Measurements from ENCODE around the gene NFATC3.
A peak's percentile ranks its signal among the peaks of the same experiment; 100 is the strongest.

Gene NFATC3

DNA sequence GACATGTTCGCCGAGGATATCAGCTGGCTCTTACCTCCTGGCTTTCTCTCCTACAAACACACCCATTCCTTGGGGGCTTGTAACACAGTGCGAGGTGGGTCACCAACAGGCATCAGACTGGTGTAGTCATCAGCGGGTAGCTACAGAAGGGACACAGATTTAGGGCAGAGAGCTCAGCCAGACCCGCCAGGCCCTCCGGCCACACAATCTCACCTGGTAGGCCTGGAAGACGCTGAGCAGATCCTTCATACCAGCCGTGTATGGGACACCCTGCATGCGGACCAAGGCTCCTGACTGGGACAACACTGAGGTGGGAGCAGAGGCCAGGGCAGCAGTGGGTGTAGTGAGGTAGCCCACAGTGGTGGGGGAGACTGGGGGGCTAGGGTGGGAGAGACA is 145.0 kb downstream of the NFATC3 start:
- DNase-seq (ENCODE audit: low read depth in 2 of 2) = no peak

DNA sequence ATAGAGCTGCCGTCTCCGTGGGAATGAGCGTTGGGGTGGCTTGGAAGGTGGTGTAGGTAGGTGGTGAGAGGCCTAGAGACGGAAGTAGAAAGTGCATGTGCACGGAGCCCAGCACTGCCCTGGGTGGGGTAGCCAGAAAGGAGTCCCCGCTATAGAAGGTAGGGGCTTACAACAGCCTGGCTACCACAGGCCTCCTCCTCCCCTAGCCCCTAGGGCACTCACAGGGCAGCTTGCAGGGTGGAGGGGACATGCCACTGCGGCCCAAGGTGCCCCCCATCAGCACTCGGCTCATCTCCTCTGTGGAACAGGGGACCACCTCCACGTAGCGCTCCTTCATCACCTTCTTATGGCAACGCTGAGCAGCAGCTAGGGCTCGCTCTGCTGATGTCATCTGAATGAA is 145.8 kb downstream of the NFATC3 start:
- no peak for DNase-seq (ENCODE audit: low read depth in 2 of 2)

DNA sequence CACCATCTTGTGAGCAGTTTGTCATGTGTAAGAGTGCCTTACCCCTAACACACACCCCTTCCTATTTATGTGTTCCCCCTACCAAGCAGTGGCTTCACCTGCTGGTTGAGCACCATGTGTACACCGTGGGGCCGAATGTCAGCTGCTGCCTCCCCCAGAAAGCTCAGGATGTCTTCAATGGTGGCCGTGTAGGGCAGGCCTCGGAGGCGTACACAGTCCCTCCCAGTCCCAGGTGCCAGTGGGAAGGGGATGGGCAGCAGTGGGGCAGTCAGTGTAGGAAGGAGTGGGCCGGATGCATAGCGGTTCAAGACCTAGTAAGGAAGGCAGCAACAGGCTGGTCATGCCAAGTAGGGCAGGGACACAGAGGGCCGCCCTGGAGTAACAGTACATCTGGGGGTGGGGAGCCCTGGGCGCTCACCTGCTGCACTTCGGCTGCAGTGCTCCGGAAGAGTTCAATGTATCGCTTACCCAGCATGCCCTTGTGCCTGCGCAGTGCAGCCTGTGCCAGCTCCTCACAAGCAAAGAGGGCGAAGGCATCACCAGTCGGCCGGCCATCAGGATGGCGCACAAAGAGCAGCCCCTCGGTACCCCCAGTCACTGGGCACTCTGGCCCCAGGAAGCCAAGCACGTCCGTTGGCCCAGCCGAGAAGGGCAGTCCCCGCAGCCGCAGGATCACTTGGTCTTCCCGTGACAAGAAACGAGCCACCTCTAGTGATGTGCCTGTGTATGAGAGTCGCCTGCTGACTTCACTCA is 146.4 kb downstream of the NFATC3 start:
- no peak for DNase-seq (ENCODE audit: low read depth in 2 of 2)

DNA sequence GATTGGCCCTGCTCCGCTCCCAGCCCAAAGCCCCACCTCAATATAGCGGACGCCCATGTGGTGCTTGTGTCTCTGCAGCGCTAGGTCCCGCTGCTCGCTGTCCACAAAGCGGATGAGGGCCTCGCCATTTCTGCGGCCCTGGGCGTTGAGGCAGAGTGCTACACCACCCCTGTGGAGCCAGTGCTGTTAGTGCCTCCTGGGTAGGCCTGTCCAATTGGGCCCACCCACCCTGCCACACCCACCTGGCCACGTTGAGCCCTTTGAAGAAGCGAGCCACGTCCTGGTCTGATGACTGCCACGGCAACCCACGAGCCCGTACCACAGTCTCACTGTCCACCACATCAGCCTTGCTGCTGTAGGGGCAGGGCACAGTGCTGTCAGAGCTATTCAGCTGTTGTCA is 147.2 kb downstream of the NFATC3 start:
- no peak for DNase-seq (ENCODE audit: low read depth in 2 of 2)

DNA sequence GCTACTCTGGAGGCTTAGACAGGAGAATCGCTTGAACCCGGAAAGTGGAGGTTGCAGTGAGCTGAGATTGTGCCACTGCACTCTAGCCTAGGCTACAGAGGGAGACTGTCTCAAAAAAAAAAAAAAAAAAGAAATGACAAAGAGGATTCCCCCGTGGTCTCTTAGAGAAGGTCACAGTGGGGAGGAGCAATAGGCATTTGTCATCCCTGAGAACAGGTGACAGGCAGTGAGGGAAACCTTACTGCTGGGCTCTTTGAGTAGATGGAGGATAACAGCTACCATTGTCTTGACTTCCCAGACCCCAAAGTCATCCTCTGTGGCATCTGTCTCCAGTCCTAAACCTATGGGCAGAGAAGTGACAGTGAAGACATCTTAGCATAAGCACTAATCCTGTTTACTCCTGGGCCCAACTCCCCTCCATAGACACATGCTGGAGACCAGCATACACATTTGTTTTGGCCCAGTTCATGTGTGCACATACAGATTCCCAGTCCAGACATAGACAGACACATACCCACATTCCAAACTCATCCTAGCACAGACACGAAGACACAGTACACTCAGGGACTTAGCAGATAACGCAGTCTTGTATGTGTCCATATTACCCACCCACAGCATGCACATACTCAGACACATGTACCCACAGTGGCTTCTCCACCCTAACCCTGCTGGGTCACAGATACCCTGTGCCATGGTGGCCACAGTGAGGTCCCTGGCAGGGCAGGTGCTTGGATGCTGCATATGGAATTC is 148.1 kb downstream of the NFATC3 start:
- no peak for DNase-seq (ENCODE audit: low read depth in 2 of 2)

DNA sequence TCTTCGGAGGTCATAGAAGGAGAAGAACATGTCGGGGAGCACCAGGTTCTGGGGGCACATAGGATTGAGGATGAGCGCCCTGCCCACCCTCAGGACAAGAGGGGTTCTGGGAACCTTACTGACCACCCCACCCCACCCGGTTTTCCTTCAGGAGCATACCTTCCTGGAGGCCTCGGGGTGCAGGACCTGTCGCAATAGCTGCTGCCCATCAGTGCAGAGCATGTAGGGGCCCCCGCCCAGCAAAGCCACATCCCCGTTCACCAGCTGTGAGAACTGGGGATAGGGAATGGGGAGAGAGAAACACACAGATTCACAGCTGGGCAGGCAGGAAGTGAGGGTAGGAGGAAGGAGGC is 148.6 kb downstream of the NFATC3 start:
- DNase-seq (ENCODE audit: low read depth in 2 of 2) = no peak

DNA sequence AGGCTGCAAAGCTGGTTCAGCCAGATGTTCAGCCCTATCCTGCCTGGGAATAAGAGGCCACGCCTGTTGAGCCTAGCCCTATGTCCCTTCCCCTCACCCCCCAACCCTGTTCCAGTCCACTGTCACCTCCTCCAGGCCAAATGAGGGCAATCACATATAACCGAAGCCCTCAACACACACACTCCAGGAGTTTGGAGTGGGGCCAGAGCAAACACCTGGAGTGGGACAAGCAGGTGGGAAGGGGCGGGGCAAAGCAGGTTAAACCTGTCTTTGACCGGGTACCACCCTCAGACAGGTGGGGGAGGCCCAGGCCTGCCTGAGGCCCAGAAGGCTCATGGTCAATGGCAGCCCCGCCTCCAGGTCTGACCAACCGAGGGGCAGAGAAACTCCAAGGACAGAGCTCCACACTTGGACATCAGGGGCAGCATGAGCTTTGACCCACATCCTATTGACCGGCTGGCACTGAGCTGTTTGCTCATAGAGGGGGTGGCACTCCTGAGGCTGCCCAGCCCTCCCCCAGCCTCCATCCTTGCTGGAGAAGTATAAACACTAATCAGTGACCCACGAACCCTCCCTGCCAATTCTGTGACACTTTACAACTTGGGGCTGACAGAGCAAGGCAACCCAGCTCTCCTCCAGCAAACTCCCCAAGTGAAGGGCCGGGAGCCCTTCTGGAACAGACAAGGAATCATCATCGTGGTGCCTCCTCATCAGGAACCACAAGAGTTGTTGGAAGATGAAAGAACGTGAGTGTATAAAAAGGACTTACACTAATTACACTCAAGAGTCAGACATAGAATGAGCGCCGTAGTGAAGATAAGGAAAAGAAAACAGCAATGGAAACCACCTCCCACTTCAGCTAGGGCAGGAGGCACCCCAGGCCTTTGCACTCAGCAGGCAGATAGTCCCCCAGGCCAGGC is 149.3 kb downstream of the NFATC3 start:
- no peak for DNase-seq (ENCODE audit: low read depth in 2 of 2)

DNA sequence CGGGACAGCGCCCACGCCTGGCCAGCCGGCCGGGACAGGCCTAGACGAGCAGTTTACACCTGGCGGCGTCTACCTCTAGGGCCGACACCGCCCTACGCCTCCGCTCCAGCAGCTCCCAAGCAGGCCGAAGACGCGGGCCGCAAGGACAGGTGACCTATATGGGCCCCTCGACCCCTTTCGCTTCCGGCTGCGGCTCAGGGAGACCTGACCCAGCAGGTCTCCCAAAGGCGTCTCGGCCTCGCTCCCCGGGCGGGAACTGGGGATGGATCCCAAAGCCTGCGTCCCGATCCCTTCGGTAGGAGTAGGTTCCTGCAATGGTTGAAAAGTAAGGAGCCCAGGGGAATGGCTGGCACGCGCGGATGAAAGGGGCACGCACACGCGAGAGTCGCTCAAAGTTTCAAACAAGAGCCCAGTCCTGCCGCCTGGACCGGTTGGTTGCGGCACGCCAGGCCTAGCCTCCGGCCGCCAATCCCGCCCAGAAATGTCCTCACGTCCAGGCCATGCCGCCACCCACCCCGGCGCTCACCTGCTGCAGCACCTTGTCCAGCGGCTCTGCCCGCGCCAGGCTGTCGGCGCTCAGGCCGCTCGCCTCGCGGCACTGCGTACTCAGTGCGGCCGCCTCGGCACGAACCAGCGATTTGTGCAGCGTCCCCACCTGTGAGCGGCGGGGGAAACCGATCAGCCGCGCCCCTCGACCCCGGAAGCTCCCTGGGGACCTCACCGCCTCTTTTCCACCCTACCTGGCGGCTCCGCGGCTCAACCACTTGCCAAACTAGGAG is 150.1 kb downstream of the NFATC3 start:
- DNase-seq (ENCODE audit: low read depth in 2 of 2) = no peak

DNA sequence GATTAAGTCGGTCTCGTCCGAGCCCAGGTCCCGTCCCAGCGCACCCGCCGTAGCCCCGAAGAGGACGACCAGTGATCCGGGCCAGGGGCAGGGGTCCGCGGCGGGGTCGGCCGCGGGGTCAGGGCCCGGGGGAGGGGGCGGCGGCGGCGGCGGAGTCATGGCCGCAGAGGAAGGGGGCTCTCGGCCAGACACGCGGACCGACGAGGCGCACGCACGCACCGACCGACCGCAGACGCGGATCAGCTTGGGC is 150.6 kb downstream of the NFATC3 start, which contains the start of gene ESRP2:
Gene ESRP2 (minus strand): TSS at position 241 of the 250 bp plus-strand sequence. CDS start 82 bp downstream, at position 159.
- no peak for DNase-seq (ENCODE audit: low read depth in 2 of 2)

DNA sequence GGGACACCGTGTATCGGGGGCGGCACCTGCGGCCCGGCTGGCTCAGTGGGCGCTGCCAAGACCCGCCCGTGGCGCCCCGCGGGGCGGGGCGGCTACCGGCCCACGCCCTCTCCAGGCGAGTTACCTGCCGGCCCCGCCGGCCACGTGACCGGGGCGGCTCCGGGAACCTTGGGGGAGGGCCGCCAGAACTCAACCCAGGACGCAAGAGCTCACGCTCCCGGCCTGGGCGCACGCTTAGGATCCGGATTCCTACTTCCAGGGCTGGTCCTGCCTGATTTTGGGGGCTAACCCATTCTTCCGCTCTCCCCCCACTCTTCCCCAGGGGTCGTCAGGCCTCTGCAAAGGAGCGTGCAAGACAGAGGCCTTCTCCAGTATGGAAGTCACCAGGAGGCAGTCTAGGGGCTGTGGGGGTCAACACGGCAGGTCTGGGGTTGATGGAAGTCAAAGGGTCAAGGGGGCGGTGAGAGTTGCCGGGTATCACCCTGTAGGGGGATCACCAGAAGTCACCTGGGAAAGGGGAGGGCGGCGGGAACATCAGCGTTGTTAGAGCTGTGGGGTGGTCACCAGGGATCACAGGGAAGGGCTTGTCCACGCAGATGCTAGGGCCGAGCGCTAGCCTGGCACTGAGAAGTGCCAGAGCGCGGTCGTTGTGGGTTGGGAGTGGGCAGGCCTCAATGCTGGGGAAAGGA is 151.1 kb downstream of the NFATC3 start:
- DNase-seq (ENCODE audit: low read depth in 2 of 2) = peak in 1 of 2 donors; percentile 20

DNA sequence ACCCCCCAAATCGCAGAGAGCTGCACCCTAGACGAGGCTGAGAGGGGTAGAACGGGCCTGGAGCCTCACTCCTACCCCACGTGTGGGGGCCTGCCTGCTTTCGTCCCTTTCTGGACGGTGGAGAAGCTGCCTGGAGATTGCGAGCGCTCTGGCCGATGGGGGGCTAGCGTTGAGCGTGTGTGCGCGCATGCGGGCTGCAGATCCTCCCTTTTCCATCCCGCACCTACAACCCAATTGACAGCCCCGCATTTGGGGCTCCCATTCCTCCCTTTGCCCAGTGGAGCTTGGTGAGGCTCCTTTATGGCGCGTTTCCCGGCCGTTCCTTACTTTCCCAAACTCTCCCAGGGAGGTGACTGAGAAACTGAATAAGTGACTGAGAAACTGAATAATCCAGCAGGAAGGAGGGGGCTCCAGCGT is 151.7 kb downstream of the NFATC3 start:
- DNase-seq (ENCODE audit: low read depth in 2 of 2) = no peak

DNA sequence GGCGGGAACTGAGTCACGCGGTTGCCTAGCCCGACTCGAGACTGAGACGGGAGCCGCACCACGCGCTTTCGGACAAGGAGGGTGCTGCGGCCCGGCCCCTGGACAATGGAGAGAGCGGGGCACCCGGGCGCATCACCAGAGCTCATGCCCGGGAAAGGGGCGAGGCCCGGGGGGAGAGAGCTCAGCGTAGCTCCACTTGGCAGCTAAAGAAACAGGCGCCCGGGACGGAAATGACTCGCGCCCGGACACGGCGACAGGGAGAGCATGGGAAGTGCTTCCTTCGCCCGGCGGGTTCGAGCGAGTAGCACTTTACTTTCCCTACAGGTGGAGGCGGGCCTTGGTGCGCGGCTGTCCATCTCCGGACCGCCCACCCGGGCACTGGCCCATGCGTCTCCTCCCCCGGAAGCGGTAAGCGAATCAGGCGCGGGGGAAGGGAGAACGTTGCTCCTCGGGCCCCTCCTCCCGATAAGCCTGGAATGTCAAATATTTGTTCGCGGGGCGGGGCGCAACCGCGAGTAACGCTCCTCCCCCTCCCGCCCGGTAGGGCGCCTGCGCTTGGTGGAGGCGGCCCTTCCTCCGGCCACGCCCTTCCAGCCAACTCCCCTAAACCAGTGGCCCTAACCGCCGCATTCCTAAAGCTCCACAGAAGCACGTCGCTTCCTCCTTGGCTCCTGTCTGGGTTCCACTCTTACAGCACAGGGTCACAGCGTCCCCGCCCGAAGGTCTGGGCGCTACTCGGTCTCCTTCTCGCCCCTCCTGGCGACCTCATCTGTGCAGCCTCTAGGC is 152.3 kb downstream of the NFATC3 start:
- DNase-seq (ENCODE audit: low read depth in 2 of 2) = peak; percentile 77 to 78

DNA sequence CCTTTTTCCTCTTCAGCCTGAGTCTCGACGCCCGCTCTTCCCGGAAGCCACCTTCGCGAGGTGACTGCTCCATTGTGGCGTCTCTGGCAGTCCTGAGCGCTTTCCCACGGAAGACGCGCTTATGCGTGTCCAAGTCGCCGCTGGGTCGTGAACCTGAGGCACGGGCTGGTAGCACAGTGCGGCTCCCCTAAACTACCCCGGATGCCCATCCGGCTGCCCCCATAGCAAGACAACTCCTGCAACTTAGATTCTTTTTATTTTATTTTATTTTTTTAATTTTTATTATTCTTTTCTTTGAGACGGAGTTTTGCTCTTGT is 152.8 kb downstream of the NFATC3 start:
- DNase-seq (ENCODE audit: low read depth in 2 of 2) = no peak

DNA sequence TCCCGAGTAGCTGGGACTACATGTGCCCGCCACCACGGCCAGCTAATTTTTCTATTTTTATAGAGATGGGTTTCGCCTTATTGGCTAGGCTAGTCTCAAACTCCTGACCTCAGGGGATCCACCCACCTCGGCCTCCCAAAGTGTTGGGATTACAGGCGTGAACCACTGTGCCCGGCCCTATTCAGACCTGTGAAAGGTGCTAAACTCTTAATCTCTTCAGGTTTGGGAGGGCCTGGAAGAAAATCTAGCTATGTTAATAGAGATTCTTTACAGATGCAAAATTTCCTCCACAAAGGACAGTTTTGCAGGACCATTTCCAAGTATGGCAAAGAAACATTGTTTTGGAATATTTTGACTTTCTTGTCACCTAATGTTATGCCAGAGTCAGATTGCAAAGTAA is 156.9 kb downstream of the NFATC3 start:
- no peak for DNase-seq (ENCODE audit: low read depth in 2 of 2)

DNA sequence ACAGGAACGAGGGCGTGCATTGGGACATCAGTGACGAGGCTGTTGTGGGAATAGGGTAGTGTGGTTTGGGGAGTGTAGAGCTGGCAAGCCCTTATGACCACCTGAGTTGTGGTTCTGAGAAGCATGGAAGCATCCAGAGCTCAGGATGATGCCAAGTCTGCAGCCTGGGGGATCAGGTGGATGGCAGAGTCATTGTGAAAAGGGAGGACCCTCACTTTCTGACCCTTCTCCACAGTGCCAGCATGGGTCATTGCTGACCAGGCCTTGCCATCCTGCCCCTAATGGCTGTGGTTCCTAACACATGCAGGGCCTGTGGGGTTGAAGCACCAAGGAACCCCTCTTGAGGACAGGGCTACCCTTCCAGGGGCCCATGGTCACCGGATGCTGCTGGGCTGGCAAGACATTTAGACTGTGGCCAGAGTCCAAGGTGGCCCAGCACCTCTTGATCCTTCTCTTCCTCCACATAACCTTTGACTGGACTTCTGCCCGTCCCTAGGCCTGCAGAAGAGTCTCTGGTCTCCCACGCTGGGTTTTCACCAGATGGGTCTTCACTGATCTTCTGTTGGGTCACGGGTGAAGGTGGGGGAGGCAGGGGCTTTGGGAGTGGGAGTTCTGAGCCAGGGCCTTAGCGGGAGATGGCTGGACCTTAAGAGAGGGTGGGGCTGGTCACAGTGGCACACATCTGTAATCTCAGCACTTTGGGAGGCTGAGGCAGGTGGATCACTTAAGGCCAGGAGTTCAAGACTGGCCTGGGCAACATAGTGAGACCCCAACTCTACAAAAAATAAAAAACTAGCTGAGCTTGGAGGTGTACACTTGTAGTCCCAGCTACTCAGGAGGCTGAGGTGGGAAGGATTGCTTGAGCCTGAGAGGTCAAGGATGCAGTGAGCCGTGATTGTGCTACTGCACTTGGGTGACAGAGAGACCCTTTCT is 158.0 kb downstream of the NFATC3 start:
- DNase-seq (ENCODE audit: low read depth in 2 of 2) = no peak

DNA sequence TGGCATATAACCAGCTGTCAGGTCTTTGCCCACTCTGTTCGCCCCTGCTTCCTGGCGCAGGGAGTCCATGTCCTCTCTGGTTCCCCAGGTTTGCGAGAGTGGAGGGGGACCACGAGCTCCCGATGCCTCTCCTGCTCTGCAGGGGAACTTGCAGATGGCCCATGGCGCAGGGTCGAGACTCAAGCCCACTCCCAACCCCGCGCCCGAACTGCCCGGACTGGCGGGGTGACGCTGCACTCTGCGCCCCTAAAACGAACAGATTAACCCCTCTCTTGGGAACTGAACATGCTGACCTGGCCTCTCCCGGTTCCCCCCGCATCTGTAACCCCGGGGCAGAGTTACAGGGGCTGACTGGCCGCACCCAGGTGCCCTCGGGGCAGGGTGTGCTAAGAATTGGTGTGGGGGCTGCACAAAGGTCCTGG is 159.3 kb downstream of the NFATC3 start:
- no peak for DNase-seq (ENCODE audit: low read depth in 2 of 2)

DNA sequence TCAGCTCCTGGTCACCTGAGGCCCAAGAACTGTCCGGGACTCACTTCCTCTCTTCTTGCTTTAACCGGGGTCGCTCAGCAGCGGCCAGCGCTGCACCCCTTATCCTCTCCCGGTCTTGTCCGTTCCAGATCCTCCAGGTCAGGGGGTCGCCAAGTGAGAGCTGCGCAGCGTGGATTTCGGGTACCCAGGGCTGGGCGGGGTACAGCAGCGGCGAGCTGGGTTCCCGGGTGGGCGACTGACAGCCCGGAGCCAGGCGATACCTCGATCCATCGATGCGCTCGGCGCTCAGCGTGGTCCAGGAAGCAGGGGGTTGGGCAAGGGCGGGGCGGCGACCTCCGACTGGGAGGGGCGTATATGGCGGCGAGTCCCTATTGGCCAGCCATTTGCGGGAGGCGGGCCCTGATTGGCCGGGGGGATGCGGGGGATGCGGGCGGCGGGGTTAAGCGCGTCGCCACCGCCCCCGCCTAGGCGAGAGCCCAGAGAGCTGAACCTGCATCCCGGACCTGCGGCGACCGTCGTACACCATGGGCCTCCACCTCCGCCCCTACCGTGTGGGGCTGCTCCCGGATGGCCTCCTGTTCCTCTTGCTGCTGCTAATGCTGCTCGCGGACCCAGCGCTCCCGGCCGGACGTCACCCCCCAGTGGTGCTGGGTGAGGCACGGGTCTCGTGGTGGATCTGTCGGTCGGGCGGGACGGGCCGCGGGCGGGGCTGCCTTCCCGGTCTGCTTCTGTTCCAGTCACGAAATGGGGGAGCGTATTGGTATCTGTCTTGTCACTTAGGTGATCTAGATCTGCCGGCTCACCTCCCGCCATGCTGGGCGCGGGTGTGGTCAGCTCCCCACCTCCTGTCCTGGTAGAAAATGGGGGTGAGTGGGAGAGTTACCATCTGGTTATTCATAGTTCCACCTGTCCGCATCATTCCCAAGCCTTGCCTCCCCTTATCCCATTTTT is 160.0 kb downstream of the NFATC3 start, which contains the start of gene PLA2G15:
Gene PLA2G15 (plus strand): TSS at position 471 of the 951 bp plus-strand sequence. CDS start 54 bp downstream, at position 525.
- peak; percentile 92 for DNase-seq (ENCODE audit: low read depth in 2 of 2)

DNA sequence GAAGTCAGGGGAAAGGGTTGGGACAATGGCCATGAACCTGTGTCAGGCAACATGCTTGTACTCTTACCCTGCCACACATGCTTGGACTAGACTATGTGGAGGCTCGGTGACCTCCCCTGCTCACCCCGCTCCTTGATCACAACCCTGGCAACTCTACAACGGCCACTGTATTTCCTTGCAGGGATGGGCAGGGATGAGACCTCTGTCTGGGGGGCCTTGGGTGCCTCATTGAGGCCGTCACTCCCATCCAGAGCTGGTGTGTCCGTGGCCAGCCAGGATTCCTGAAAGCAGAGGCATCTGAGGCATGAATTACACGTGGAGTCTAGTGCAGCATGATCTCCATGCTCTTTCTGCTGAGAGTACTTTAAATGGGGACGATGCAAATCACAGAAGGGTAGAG is 161.0 kb downstream of the NFATC3 start:
- DNase-seq (ENCODE audit: low read depth in 2 of 2) = no peak

All from stimulated activated CD8-positive, alpha-beta memory T cell treated with anti-CD3 and anti-CD28 coated beads, Interleukin-15, amount 100 ng/mL, for 4 hours (primary cell).